Measurements from ENCODE around the gene AP3B2.

DNA sequence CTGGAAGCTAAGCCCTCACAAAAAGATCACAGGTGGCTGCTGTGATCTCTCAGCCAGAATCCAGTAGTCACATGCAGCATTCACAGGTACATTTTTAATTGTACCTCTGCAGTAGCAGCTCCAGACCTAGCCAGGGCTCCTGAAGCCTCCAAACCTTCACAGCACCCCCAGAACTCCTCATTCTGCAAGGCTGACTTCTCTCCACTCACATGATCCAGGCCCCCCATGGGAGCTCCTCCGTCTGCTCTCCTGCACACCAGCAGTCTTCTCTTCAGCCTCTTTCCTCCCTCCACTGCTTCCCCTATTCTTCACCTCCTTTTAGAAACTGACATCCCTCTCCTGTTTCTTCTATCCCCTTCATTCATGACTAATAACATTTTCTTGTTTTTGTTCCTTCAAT is 49.3 kb downstream of the AP3B2 start:
- TF ChIP-seq POLR2A (IDR thresholded peaks at IDR 0.05) (no peak), POLR2AphosphoS5 (IDR thresholded peaks at IDR 0.05) (no peak)
- TF ChIP-seq, protein P1, sequence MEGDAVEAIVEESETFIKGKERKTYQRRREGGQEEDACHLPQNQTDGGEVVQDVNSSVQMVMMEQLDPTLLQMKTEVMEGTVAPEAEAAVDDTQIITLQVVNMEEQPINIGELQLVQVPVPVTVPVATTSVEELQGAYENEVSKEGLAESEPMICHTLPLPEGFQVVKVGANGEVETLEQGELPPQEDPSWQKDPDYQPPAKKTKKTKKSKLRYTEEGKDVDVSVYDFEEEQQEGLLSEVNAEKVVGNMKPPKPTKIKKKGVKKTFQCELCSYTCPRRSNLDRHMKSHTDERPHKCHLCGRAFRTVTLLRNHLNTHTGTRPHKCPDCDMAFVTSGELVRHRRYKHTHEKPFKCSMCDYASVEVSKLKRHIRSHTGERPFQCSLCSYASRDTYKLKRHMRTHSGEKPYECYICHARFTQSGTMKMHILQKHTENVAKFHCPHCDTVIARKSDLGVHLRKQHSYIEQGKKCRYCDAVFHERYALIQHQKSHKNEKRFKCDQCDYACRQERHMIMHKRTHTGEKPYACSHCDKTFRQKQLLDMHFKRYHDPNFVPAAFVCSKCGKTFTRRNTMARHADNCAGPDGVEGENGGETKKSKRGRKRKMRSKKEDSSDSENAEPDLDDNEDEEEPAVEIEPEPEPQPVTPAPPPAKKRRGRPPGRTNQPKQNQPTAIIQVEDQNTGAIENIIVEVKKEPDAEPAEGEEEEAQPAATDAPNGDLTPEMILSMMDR (IDR thresholded peaks at IDR 0.05), result no peak
